Measurements from ENCODE around the gene ATP5PO. TPM values are rescaled to one million over a fixed set of nuclear protein-coding genes. Genes with fewer than 3 reads are reported as not detected.

The ATP5PO gene
- total RNA-seq, 6 experiments from 2014 or later: 87.3 to 191 (median 98.7) TPM

- intact Hi-C loops (cut with DNase I): no loop called here
- no peak for TF ChIP-seq POLR2A (IDR thresholded peaks at IDR 0.05)
- H3K27me3 ChIP-seq: no peaks in the 10 kb centered on the region
- no peak overlapping the region for H3K27ac ChIP-seq
- no peaks in the 10 kb centered on the region for H3K36me3 ChIP-seq
- no peak overlapping the region for H3K4me3 ChIP-seq
- H3K9me3 ChIP-seq: no peaks in the 10 kb centered on the region
- 53% methylated on average over 9 of the region's 9 CpGs for WGBS (ENCODE audit: insufficient coverage, low coverage, low lambda C conversion rate, missing lambda C conversion rate)
- DNase-seq: no peak
- no peaks in the 10 kb centered on the region for H3K4me1 ChIP-seq
- ATAC-seq: peak; percentile 60 to 94 (median 66)
Observed at GRCh38 chr21:33947451-33948095, 32.0 kb upstream of the ATP5PO start.

- TF ChIP-seq POLR2A (IDR thresholded peaks at IDR 0.05): no peak
- intact Hi-C loops (cut with DNase I): no loop called here
- ATAC-seq (no peak), DNase-seq (no peak)
- H3K4me1 ChIP-seq: no peaks in the 10 kb centered on the region
- H3K27ac ChIP-seq: no peak overlapping the region
- no peaks in the 10 kb centered on the region for H3K27me3 ChIP-seq
- H3K4me3 ChIP-seq: no peak overlapping the region
- no peaks in the 10 kb centered on the region for H3K9me3 ChIP-seq
- H3K36me3 ChIP-seq: no peaks in the 10 kb centered on the region
- WGBS (ENCODE audit: insufficient coverage, low coverage, low lambda C conversion rate, missing lambda C conversion rate): 91% methylated on average over 2 of the region's 2 CpGs
Observed at GRCh38 chr21:33945652-33946270, 30.2 kb upstream of the ATP5PO start.

- ATAC-seq: no peak
- 83% methylated on average over 1 of the region's 1 CpG for WGBS (ENCODE audit: insufficient coverage, low coverage, low lambda C conversion rate, missing lambda C conversion rate)
- intact Hi-C loops (cut with DNase I): no loop called here
Observed at GRCh38 chr21:33944185-33944763, 28.7 kb upstream of the ATP5PO start.

GRCh38 chr21:33943293-33943692 is 27.7 kb upstream of the ATP5PO start:
- no peak for ATAC-seq
- WGBS (ENCODE audit: insufficient coverage, low coverage, low lambda C conversion rate, missing lambda C conversion rate): no CpG with 5 or more reads among the region's 2 CpGs
- Histone ChIP-seq H3K36me3 (no peaks in the 10 kb centered on the region), H3K27me3 (no peaks in the 10 kb centered on the region), H3K9me3 (no peaks in the 10 kb centered on the region), H3K4me1 (no peaks in the 10 kb centered on the region), H3K27ac (no peak overlapping the region), H3K4me3 (no peak overlapping the region)
- TF ChIP-seq CTCF (IDR thresholded peaks at IDR 0.05) (no peak), POLR2A (IDR thresholded peaks at IDR 0.05) (no peak)
- no peak for DNase-seq
- intact Hi-C loops (cut with DNase I): no loop called here

More at GRCh38 chr21:33944185-33944763, 28.7 kb upstream of the ATP5PO start:
- H3K4me1 ChIP-seq: no peaks in the 10 kb centered on the region
- H3K27me3 ChIP-seq: no peaks in the 10 kb centered on the region
- no peak for DNase-seq
- no peaks in the 10 kb centered on the region for H3K9me3 ChIP-seq
- no peak overlapping the region for H3K27ac ChIP-seq
- H3K4me3 ChIP-seq: no peak overlapping the region
- no peak for TF ChIP-seq CTCF (IDR thresholded peaks at IDR 0.05)
- TF ChIP-seq POLR2A (IDR thresholded peaks at IDR 0.05): no peak
- no peaks in the 10 kb centered on the region for H3K36me3 ChIP-seq

GRCh38 chr21:33942426-33942825 is 26.8 kb upstream of the ATP5PO start:
- Histone ChIP-seq H3K4me3 (no peak overlapping the region), H3K27ac (no peak overlapping the region), H3K4me1 (no peaks in the 10 kb centered on the region), H3K36me3 (no peaks in the 10 kb centered on the region), H3K9me3 (no peaks in the 10 kb centered on the region), H3K27me3 (no peaks in the 10 kb centered on the region)
- ATAC-seq (no peak), DNase-seq (no peak)
- intact Hi-C loops (cut with DNase I): no loop called here
- no peak for TF ChIP-seq CTCF (IDR thresholded peaks at IDR 0.05)
- TF ChIP-seq POLR2A (IDR thresholded peaks at IDR 0.05): no peak
